Activated naive CD4-positive, alpha-beta T cell (primary cell): ENCODE data around the gene RNF215.

Experiments
- DNase-seq, 4 experiments: peaks; one replicate each; lab custom pipeline; 2025; lab: John Stamatoyannopoulos, UW

Gene RNF215

GRCh38 chr22:30396871-30397655 is 9.9 kb upstream of the RNF215 start, which contains the start of gene SEC14L2:
SEC14L2 (plus strand) TSS chr22:30397018; CDS start chr22:30397117, 99 bp downstream.
- peak in 3 of 4 experiments; percentile 17 to 53 (median 37) for DNase-seq

DNA sequence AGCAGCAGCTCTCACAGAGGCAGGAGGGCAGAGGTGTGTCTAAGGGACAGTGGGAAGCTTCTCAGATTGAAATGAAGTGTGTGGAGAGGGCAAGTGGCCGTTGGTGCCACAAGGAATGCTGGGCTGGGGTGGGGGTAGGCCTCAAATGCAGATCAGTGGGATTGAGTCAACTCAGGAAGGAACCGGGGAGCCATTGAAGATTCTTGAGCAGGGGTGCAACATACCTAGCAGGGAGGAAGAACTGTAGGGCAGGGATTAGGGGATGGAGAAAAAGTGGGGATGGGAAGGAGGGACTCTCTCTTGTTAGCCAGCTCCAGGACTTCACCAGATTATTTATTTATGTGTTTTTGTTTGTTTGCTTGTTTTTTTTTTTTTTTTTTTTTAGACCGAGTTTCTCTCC is 6.7 kb upstream of the RNF215 start:
- DNase-seq: no peak

DNA sequence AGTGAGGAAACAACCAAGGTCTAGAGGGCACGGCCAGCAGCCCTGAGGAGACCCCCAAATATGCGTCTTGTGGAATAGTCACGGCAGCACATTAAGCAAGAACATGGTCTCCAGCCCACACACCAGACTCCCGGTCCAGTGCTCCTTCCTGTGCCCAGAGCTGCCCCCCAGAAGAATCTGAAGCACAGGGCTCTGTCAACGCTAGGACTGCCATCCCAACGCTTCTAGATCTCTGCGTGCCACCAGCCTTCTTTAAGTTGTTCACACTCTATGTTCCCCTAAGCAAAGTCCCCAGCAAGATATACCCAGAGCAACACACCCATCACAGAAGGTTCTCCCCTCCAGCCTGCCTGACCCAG is 6.1 kb upstream of the RNF215 start:
- DNase-seq: no peak

DNA sequence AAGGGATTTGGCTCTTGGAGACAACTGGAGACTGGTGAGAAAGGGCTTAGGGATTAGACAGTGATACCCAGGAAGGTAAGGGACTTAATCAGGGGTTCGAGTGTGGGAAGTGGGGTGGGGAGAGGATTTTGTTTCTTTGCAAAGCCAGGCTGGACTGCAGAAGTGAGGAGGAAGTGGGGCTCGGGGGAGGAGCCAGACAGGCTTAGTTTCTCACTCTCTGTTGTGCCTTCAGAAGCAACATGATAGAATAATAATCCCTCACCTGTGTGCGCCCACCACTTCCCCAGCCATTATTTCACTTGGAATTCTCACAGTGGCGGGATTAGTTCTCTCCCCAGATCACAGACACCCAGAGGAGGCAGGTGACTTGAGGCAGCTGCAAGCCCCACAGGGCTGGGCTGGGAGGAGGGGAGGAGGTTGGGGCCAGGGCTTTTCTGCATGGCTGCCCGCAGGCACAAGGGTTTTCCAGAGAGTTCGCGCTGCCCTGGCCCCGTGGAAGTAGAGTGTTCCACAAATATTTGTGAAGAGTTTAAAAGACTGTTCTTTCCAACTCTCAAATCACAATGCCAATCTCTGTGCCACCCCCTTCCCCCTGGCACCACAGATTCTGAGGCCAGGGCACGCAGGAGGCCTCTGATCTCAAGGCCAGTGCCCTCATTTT is 5.6 kb upstream of the RNF215 start:
- no peak for DNase-seq

DNA sequence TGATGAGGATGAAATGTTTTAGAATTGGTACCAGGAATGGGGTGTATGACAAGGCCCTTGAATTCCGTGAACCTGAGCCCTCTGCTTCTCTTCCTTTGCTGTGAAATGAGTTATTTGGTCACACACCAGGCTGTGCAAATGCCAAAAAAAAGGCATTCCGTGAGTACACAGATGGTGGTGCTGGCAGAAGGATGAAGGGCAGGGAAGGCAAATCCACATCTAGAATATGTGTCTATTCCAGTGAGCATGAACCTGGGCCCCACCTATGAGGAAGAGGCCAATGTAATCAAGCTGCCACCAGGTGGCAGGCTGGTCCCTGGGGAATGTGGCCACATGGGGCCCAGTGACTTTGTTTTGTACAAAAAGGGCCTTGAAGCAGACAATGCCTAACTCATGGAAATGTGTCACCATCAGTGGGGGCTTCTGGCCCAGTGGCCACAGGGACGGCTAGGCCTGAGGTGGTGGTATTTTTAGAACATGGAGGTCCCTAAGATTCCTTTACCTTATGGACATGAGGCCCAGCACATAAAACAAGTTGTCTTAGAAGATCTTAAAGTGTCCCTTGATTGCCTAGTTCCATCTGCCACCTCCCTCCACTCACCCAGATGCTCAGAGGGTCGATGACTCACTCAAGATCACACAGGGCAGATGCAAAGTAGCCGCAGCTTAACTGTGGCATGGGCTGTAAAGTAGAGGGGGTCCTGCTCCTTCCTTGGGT is 3.9 kb upstream of the RNF215 start:
- DNase-seq: peak; percentile 30 to 75 (median 56)

DNA sequence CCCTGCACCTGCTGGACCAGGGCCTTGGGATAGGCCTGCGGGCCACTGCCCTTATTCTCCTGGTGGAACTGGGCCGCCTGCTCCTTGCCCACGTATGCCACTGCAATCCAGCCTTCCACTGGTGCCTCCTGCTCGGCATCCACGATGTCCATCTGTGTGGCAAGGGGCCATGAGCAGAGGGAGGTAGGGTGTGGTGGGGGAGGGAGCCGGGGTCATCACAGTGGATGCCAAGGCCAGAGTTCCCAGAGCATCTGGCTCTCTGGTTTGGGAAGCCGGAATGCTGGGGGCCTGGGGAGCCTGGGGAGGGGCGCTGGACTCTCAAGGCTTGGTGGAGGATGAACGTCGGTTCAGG is 627 bp downstream of the RNF215 start:
- DNase-seq: peak in 1 of 4 experiments; percentile 19

GRCh38 chr22:30385942-30386341 is 1.3 kb downstream of the RNF215 start:
- DNase-seq: no peak

DNA sequence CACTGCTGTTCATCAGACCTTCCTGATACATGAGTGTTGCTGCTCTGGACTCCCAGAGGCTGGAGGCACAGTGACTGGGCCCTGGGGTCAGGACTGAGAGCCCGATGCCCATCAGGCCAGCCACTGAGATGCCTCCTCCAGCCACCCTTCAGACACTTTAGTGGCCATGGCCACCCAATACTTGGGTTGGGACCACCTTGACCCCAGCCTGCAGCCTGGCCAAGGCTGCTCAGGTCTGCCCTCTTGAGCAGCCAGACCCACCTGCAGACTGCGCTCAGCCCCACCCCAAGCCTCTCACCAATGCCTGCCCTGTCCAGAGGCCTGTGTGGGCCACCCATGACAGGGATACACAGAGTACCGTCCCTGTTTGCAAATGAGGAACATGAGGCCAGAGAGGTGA is 4.2 kb downstream of the RNF215 start:
- DNase-seq: no peak

- no peak for DNase-seq
Observed at GRCh38 chr22:30382340-30382739, 4.9 kb downstream of the RNF215 start.

GRCh38 chr22:30381264-30381663 is 5.9 kb downstream of the RNF215 start:
- no peak for DNase-seq

- no peak for DNase-seq
Observed at GRCh38 chr22:30380011-30380410, 7.2 kb downstream of the RNF215 start.

GRCh38 chr22:30375312-30375849 is 11.8 kb downstream of the RNF215 start:
- DNase-seq: no peak

GRCh38 chr22:30373331-30374325 is 13.6 kb downstream of the RNF215 start:
- DNase-seq: no peak

GRCh38 chr22:30372915-30373314 is 14.3 kb downstream of the RNF215 start:
- no peak for DNase-seq

DNA sequence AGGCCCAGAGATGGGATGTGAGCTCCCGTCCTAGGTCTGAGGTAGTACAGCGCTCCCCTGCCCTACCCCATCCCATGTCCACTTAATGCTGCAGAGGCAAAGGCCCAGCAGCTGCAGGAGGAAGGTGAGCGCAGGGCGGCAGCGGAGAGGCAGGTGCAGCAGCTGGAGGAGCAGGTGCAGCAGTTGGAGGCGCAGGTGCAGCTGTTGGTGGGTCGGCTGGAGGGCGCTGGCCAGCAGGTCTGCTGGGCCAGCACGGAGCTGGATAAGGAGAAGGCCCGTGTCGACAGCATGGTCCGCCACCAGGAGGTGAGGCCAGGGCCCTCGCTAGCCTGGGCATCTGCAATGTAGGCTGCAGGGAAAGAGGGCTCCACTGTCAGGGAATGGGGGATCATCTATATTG is 15.2 kb downstream of the RNF215 start:
- no peak for DNase-seq

GRCh38 chr22:30371321-30371720 is 15.9 kb downstream of the RNF215 start:
- no peak for DNase-seq

GRCh38 chr22:30370641-30371230 is 16.5 kb downstream of the RNF215 start:
- no peak for DNase-seq

- DNase-seq: no peak
Observed at GRCh38 chr22:30368420-30368819, 18.8 kb downstream of the RNF215 start.

DNA sequence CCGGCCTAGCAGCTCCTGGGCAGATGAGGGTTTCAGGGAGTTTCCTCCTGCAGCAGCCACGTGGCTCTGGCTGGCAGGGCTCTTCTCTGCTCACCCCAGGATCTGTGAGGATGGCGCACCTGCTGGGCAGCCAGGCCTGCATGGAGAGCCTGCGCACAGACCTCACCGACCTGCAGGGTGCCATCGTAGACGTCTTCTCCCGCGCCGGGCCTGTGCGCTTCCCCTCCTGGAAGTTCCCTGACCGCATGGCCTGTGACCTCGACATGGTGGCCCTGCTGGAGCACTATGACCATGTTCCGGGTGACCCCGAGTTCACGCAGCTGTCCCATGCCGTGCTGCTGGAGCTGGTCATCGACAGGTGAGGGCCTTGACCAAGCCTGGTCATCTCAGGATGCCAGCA is 21.3 kb downstream of the RNF215 start:
- no peak for DNase-seq

DNA sequence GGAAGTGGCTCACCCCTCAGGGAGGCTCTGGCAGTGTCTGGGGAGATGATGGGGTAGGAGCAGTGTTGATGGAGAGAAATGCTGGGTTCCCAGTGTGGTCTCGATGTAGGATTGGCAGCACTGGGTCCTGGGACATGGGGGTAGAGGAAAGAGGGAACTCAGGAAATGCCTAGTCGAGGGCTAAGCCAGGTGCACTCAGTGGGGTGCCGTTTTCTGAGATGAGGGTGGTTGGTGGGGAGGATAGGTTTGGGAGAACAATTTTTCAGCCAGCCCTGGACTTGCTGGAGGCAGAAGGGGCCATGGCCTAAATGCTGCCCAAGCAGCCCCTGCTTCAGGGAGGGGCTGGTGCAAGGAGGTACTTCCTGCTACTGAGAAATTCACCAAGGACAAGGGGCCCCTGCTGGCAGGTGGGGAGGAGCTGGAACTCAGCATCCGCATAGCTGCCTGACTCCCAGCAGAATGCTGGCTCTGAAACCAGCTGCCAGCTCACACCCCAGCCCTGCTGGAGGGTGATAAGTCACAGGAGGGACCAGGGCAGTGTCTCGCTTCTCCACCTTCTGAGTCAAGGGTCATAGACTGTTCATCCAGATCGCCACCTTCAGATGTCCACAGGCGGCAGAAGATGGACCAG is 24.4 kb downstream of the RNF215 start:
- no peak for DNase-seq
